OCI-M1 (cell line): ENCODE data around the gene ENPP6.

Source experiments
- DNase-seq: peaks from one replicate; lab custom pipeline; 2025; lab: John Stamatoyannopoulos, UW

Gene ENPP6

DNA sequence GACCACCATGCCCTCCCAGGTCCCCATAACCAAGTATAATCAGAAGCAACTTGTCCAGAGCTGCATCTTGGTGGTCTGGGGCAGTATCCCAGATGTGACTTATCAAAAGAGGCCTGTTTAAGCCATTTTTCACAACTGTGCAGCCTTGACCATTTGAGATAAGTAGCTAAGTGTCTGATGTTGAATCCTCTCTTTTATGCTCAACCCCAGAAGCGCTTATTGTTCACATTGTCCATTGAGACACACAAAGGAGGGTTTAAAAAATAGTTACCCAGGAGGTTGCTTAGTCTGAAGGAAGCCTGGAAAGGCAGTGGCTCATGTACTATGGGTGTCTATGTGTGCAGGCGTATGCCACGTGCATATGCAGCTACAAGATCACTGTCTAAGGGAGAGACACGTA lies 27.0 kb downstream of the ENPP6 start:
- DNase-seq: no peak

DNA sequence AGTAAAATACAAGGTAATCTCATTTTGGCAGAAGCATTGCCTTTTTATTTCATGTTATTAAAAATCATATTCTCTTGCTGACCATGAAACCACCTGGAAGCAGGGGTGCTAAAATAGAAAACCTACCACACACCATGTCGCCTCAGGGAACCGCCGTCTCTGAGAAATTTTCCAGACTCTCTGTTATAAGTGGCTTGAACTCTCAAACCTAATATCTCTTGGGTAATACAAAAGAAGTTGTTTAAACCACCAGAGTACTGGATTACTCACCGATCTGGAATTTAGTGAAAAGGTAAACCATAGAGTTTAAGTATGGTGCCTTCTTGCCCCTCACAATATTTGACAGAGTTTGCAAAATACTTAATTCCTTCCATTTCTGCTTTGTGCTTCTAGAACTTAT lies 27.7 kb downstream of the ENPP6 start:
- no peak for DNase-seq

DNA sequence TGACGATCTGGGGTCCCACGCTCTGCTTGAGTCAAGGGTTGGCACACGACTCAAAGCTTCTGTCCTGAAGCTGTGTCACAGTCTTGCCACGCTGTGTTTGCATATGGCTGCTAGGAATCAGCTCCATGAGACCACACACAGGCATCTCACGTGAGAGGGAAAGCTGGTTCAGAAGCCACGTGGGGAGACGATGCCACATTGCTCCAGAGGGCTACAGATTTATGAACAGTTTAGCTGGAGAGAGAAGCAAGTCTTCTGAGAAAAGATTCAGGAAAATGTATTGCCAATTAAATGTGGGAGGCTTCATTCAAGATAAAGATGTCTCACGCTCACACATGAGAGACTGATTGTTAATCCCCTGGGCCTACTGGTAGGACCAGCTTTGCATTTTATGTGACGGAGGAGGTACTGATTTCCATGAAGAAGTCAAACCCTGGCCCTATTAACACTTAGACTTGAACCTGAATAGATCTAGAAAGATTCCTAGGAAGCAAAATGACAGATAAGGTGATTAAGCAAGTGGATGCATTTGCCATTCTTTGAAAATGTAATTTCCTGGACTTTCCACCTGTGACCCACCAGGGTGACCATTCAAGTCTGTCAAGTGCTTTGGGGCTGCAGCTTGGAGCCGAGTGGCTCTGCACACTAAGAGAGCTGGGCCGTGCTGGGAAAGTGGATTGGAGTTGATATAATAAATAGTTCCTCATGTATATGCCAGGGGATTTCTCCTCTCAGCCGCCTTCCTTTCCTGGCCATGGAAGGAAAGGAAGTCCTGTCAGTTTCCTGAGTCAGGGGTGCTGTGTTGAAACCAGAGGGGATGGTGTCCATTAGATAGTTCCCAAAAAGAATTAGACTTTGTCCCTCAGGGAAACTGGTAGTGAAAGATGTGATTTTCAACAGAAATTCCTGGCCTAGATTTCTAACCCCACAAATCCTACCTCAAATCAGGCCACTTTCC lies 29.0 kb downstream of the ENPP6 start:
- DNase-seq: no peak

DNA sequence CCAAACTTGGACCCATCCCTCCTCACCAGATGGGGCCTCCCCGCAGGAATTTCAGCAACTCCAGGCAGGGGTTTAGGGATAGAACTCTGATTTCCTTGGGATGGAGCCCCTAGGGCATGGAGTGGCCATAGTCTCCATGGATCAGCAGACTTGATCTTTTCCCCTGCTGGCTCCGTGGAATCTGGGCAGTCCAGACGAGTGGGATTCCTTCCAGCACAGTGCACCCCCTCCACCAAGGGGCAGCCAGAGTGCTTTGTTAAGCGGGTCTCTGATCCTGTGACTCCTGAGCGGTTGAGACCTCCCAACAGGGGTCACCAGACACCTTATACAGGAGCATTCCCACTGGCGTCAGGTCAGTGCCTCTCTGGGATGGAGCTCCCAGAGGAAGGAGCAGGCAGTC lies 40.4 kb downstream of the ENPP6 start:
- no peak for DNase-seq

DNA sequence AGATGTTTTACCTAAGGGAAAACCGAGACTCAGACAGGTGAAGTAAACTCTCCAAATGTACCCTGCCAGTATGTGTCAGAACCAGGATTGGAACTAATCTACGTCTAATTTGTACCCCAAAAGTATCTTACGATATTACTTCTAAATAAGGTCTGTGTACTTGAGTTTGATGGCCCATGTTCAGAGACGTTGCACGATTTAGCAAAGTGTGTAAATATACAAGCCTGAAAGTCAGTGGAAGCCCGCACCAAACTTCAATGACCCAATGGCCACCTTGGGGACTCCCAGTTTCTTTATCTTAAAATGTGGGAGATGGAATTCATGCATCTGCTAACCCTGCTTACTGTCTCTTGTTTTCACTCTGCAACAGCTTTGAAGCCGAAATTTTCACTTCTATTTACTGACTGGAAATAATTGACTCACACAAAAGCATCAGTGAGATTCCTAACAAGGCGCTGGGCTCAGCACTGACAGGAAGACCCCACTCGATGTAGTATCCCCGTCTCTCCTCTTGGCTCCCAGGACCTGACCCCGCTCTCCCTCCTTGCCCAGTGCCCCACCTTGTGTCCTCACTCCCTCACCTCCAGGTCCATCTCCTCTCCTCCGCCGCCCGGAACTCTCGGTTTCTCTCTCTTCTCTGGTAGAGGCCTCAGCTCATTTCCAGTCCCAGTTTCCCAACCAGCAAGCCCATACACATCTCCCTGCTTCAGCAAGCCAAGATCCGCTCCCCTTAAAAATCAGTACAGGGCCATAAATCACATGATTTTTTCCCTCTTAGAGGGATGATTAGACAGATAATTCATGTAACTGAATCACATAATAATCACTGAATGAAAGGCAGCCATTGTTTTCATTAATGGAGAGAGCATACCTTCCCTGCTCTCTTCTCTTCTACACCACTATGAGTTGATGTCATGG lies 42.8 kb downstream of the ENPP6 start:
- DNase-seq: no peak

DNA sequence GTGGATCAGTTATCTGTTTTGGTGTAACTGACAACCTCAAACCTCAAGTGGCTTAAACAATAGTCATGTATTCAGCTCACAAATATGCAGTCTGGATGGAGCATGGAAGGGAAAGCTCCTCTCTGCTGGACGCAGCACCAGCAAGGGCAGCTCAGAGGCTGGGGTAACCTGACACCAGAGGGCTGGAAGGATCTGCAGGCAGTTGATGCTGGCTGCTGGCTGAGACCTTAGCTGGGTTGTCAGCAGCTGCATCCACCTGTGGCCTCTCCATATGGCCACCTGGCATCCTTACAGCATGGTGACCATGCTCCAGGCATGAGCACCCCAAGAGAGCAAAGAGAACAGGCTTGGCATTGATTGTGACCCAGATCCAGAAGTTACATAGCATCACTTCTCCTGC lies 46.7 kb downstream of the ENPP6 start:
- DNase-seq: no peak

DNA sequence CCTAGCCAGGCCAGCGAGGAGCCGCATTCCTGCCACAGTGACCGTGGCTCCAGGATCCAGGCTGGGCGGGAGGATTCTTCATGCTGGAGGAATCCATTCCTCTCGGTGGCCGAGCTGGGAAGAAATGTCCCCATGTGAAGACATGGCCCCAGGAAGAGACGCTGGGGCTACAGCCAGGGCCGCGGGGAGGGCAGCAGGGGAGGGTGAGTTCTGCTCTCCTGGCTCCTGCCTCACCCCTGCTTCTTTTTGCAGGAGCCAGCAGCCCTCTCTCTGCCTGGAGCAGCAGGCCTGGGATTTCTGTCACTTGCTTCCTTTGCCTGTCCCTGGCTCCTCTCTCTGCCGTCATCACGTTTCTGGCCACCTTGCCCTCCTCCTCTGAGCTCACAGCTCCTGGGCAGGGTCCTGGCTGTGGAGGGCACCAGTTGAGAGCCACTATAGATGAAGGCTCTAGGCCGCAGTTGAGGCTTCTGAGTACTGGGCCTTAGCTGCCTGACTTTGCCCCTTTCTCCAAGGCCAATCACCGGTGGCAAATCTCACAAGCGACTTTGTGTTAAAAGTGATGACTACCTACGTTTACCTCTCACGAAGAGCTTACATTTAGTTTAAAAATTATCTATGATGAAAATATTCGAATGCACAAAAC lies 48.3 kb downstream of the ENPP6 start:
- DNase-seq: no peak

DNA sequence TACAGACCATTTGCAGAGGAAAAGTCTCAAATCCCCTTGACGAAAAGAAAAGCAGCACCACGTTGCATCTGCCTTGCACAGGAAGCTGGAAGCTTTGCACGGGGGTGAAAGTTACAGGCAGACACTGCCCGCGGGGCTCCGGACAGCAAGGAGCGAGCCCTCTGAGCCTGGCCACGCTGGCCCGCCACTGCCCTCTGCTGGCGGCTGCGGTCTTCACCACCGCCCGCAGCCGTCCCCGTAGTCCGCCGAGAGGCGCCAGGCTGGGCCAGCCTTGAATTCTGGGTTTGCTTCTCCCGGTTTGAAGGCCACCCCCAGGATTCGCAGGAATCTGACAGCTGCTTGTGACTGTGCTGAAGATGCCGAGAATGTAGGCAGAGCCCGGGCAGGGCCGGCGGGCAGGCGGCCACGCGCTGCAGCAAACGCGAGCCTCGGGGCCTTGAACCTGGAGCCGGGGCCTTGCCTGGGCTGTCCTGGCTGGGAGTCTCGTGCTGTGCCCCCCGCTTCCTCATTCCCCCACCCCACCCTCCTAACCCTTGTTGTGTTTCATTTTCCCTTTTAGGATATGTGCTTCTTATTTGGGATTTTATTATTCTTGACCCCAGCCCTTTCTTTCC lies 49.2 kb downstream of the ENPP6 start:
- DNase-seq: peak; percentile 85

DNA sequence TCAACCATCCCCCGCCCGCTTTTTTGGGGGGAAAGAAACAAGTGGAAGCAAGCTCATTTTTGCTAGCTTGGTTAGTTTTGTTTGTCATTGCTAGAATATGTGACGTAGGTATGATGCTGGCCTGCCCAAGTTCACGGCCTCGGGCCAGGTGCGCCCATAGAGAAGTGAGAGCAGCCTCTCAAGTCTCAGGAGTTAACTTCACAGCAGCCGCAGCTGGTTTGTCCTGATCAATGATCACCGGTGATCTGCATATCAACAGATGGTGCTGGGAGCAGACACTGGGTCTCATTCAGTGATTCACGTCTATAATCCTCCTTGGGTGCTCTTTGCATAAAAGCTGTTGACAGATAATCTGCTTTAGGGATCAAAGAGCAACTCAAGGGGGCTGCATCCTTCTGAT lies 50.1 kb downstream of the ENPP6 start:
- DNase-seq: no peak

DNA sequence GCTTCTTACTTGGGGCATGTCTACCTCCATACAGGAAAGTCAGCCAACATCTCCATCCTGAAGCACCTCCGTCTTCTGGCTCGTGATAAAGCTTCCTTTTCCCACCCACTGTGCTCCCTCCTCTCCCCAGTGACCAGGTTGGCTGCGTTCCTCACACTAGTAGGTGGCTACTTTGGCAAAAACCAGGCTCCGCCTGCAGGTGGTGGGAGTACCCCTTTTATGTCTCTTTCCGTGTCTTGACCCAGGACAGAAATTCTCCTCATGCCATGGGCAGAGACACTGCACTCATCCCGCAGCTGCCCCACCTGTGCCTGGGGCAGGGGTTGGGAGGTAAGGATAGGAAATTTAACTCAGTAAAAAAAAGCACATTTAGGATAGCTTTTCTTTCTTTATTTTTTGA lies 50.9 kb downstream of the ENPP6 start:
- no peak for DNase-seq

DNA sequence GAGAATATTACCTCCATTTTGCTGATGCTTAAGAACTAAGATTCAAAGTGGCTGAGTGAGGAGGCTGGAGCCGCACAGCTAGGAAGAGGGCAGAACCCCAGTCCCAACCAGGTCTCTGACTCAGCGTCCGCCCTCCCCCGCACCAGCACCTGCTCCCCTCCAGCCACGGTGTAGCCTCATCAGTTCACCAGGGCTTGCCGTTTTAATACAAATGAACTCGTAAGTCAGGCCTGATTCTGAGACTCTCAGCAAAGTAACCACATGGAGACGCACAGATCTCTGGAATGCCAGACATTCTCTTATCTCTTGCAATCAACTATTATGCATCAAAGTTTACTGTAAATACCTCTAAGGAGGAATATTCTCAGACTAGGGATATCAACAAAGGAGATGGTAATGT lies 52.4 kb downstream of the ENPP6 start:
- DNase-seq: no peak

DNA sequence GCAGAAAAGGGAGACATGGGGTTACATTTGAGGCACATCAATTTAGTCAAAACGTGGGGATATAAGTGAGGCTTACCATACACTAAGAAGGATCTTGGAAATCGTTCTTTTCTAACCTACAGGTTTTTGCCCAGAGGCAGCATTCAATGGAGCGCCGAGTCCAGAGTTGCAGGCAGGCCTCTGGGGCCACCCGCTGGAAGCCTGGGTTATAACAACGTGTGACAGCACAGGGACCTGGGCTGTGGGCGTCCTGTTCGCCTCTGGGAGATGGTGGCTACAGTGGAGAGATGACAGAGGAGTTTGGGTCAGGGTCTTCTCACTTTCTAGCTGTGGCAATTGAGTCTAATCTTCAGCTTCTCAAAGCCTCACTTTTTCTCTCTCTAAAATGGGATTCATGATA lies 53.9 kb downstream of the ENPP6 start:
- peak; percentile 65 for DNase-seq

DNA sequence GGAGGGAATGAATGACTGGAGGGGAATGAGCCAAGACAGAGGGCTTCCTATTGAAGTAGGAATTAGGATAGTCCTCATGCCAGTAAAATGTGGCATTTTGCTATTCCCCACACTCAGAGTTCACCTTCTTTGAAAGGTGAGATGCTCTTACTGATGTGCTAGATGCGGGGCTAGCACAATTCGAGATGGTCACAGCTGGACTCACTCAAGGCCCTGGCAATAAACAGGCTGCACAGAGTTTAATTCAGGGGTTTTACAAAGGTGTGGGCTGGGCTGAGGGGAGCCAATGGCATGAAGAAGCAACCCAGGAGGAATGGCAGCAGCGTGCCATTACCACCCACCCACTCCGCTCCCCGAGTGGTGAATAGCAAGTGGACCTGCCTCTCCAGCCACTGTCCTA lies 55.1 kb downstream of the ENPP6 start:
- DNase-seq: no peak

DNA sequence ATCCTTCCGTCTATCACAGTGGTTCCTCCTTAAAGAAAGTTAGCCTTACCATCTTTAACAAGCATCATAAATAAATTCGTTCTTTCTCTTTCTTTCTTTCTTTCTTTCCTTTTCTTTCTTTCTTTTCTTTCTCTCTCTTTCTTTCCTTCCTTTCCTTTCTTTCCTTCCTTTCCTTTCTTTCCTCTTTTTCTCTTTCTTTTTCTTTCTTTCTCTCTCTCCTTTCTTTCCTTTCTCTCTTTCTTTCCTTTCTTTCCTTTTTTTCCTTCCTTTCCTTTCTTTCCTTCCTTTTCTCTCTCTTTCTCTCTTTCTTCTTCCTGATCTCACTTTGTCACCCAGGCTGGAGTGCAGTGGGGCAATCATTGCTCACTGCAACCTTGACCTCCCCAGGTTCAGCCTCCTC lies 60.4 kb downstream of the ENPP6 start:
- no peak for DNase-seq

DNA sequence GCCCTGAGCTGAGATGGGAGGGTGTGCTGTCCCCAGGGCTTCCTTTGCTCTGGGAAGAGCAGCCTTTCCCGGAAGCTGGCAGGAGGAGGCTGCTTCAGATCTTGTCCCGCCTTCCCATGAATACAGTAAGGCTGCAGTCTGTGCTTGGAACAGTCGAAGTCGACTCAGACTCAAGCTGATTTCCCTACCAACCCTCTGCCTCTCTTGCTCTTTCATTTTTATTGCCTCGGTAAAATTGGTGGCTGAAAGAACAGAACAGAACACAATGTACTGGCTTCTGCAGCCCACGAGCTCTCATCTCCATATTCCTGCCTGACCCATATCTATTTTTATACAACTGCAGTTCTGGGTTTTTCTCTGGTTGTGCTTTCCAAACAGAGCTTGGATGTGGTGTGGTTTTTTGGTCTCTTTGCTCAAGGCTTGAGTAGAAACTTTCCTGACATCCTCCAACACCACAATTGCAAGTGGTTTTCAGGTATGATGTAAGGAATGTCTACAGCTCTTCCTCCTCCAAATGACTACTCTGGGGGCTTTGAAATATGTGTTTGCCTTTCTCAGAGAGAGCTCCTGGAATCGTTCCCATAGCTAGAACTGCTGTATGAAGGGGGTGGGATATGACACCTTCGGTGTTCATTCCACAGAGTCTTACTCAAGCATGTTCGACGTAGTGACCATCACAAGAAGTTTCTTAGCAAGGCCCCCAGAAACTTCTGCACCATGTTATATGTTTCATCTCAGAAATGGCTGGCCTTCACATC lies 61.3 kb downstream of the ENPP6 start:
- no peak for DNase-seq

DNA sequence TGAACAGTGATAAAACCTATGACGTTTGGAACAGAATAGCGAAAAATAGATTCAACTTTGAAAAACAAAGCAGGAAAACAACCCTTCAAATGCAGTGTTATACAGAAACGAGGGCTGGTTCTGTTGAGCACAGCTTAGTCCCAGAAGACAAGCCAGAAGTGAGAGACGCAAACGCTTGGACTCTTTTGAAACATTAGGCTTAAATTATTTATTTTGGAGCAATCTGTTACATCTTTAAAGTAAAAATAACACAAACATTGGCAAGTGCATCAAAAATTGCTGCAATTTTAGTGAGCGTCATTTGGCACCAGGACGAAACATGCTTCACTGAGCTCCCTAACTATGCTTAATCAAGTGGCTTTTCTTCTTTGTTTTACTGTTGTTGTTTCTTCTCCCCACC lies 63.5 kb downstream of the ENPP6 start:
- no peak for DNase-seq

DNA sequence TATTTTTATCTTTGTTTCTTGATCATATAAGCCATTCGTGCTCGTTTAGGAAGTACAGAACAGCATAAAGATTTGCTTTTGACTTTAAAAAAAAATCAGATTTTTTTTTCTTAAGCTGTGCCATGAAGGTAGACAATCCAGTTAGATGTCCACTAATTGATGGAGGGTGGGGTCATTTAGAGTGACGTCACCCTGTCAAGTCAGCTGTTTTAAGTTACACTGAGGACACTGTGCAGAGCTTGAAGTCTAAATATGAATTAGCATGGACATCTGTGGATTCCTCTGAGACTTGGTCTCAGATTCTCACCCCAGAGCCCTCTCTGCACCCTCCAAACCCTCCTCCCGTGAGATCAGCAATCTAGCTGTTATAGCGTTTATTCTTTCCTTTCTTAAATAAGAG lies 63.9 kb downstream of the ENPP6 start:
- no peak for DNase-seq

DNA sequence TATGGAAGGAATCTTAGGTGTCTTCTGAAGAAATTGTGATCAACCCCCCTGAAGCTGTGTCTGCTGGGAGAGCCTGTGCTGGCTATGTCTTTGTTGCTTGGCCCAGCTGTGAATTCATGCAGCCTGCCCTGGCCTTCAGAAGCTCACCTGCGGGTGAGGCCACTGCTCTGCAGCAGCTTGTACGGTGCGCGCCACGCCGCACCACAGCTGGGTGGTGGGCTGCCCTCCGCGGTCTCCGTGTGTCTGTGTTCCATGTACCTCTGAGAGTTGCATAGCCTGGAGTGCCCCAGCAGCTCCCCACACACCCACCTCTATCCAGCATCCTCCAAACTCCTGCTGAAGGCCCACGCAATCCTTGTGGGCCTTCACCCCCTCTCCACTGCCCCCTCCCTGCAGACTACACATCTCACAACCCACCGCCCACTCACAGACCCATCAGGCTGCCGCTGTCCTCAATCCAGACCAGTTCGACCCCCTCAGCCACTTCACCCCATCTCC lies 65.6 kb downstream of the ENPP6 start:
- no peak for DNase-seq

DNA sequence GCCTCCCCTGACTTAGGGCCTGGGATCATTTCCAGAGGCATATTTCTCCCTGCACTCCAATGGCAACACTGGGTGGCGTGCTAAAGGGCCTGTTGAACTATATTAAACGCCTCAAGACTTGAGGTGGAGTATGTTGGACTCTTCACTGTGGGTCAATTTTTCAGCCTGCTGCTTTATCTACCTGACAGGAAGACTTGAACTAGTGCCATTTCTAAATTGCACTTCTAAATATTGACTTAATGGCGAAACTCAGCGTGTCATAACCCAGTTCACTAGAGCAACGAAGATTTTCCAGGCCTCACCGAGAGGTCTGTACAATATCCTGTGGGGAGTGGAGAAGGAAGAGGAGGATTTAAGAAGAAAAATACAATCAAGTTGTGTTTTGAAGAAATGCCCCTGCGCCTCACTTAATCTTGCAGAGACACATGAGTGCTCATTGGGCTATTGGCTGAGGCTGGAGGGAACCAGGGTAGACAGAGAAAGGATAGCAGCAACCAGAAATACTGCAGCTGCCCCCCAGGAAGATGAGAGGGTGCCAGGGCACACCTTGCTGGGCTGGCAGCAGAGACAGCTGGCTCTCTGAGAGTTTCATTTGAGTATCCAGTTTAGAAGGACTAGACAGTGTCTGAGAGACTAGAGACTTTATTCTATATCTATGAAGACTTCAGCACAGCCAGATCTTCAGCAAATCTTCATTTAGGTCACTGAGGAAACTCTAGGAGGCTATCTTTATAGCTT lies 67.4 kb downstream of the ENPP6 start:
- DNase-seq: no peak
